H9 (cell line): ENCODE results near the gene MMD. TPM values are rescaled to one million over a fixed set of nuclear protein-coding genes. Genes with fewer than 3 reads are reported as not detected.

ENCODE experiments used
- DNase-seq: peaks from one replicate; pipeline ENCODE4 v3.0.0-alpha.2; 2017
- H2AFZ ChIP-seq: one replicate; pipeline ENCODE4 v1.6.1; 2013; ENCODE audit warnings: mild to moderate bottlenecking, low read length, control low read depth, moderate library complexity
- H2AK5ac ChIP-seq: 2 replicates; pipeline ENCODE4 v1.6.1; 2013; ENCODE audit warnings: low read length, control low read depth, mixed read lengths; ENCODE audit not compliant: insufficient read length
- H2BK120ac ChIP-seq: one replicate; pipeline ENCODE4 v1.6.1; 2013; ENCODE audit warnings: low read depth, mild to moderate bottlenecking, low read length, control low read depth, inconsistent platforms; ENCODE audit not compliant: poor library complexity, severe bottlenecking
- H2BK12ac ChIP-seq: 2 replicates; pipeline ENCODE4 v1.6.1; 2013; ENCODE audit warnings: low read length, control low read depth, mixed read lengths, low read depth; ENCODE audit not compliant: insufficient read length
- H2BK15ac ChIP-seq: 2 replicates; pipeline ENCODE4 v1.6.1; 2013; ENCODE audit warnings: low read depth, low read length, control low read depth
- H2BK20ac ChIP-seq: one replicate; pipeline ENCODE4 v1.6.1; 2013; ENCODE audit warnings: low read depth, mild to moderate bottlenecking, low read length, control low read depth, inconsistent platforms; ENCODE audit not compliant: poor library complexity, severe bottlenecking
- H2BK5ac ChIP-seq: 2 replicates; pipeline ENCODE4 v1.6.1; 2013; ENCODE audit warnings: low read length, control low read depth, mixed read lengths; ENCODE audit not compliant: insufficient read length
- H3K14ac ChIP-seq: 2 replicates; pipeline ENCODE4 v1.6.1; 2013; ENCODE audit warnings: low read length, control low read depth; ENCODE audit not compliant: insufficient read depth
- H3K18ac ChIP-seq: 2 replicates; pipeline ENCODE4 v1.6.1; 2013; ENCODE audit warnings: low read depth, mild to moderate bottlenecking, mixed read lengths, low read length, control low read depth; ENCODE audit not compliant: insufficient read length
- H3K23ac ChIP-seq: 2 replicates; pipeline ENCODE4 v1.6.1; 2013; ENCODE audit warnings: low read length, control low read depth, mixed read lengths, low read depth; ENCODE audit not compliant: insufficient read length
- H3K23me2 ChIP-seq: 2 replicates; pipeline ENCODE4 v1.6.1; 2013; ENCODE audit warnings: low read depth, mild to moderate bottlenecking, mixed read lengths, low read length, control low read depth; ENCODE audit not compliant: insufficient read length, poor library complexity, severe bottlenecking
- H3K27ac ChIP-seq: 2 replicates; pipeline ENCODE4 v1.5.1; 2013; ENCODE audit warnings: low read length, control low read depth, mixed read lengths, low read depth; ENCODE audit not compliant: insufficient read length
- H3K27me3 ChIP-seq: 2 replicates; pipeline ENCODE4 v1.6.1; 2013; ENCODE audit warnings: low read length, control low read depth, inconsistent platforms; ENCODE audit not compliant: insufficient read depth
- H3K4ac ChIP-seq: 2 replicates; pipeline ENCODE4 v1.6.1; 2013; ENCODE audit warnings: low read depth, mild to moderate bottlenecking, control low read depth, inconsistent platforms, low read length, moderate library complexity
- H3K4me1 ChIP-seq: 2 replicates; pipeline ENCODE4 v1.6.1; 2013; ENCODE audit warnings: low read length, control low read depth, inconsistent platforms; ENCODE audit not compliant: insufficient read depth
- H3K4me2 ChIP-seq: 2 replicates; pipeline ENCODE4 v1.6.1; 2013; ENCODE audit warnings: low read length, control low read depth, mixed read lengths; ENCODE audit not compliant: insufficient read length, insufficient read depth
- H3K56ac ChIP-seq: 2 replicates; pipeline ENCODE4 v1.6.1; 2013; ENCODE audit warnings: low read depth, mild to moderate bottlenecking, mixed read lengths, low read length, control low read depth; ENCODE audit not compliant: insufficient read length
- H3K79me1 ChIP-seq: 2 replicates; pipeline ENCODE4 v1.6.1; 2013; ENCODE audit warnings: low read depth, mild to moderate bottlenecking, moderate library complexity, low read length, control low read depth, inconsistent platforms; ENCODE audit not compliant: insufficient read depth, poor library complexity, severe bottlenecking
- H3K79me2 ChIP-seq: 2 replicates; pipeline ENCODE4 v1.6.1; 2013; ENCODE audit warnings: low read length, control low read depth, inconsistent platforms; ENCODE audit not compliant: insufficient read depth
- H3K9ac ChIP-seq: 2 replicates; pipeline ENCODE4 v1.6.1; 2013; ENCODE audit warnings: low read length, control low read depth, mixed read lengths; ENCODE audit not compliant: insufficient read length; ENCODE audit errors: extremely low read depth
- H3K9me3 ChIP-seq: one replicate; pipeline ENCODE4 v1.6.1; 2013; ENCODE audit warnings: low read depth, low read length, inconsistent platforms; ENCODE audit not compliant: control insufficient read depth
- H3T11ph ChIP-seq: one replicate; pipeline ENCODE4 v1.6.1; 2013; ENCODE audit warnings: mild to moderate bottlenecking, low read length, control low read depth, inconsistent platforms
- H4K20me1 ChIP-seq: one replicate; pipeline ENCODE4 v1.6.1; 2013; ENCODE audit not compliant: control insufficient read depth, insufficient read length, insufficient read depth
- H4K5ac ChIP-seq: 2 replicates; pipeline ENCODE4 v1.6.1; 2013; ENCODE audit warnings: low read depth, mild to moderate bottlenecking, mixed read lengths, low read length, control low read depth; ENCODE audit not compliant: insufficient read length
- H4K8ac ChIP-seq: replicated peaks from 2 replicates; pipeline ENCODE4 v1.6.1; 2013; ENCODE audit warnings: low read length, control low read depth, mixed read lengths, low read depth; ENCODE audit not compliant: insufficient read length
- H4K91ac ChIP-seq: 2 replicates; pipeline ENCODE4 v1.6.1; 2013; ENCODE audit warnings: low read depth, mild to moderate bottlenecking, moderate library complexity, mixed read lengths, low read length, control low read depth; ENCODE audit not compliant: insufficient read length
- H3K27ac Mint-ChIP-seq, 3 experiments: 2 replicates in 2 of 3; 3 replicates in 1 of 3; pipeline ENCODE4 v1.8.0; 2020 to 2021; ENCODE audit warnings: mixed read lengths in 3 of 3, mild to moderate bottlenecking in 1 of 3, moderate library complexity in 1 of 3
- H3K27me3 Mint-ChIP-seq: 2 replicates; pipeline ENCODE4 v1.8.0; 2021; ENCODE audit warnings: low read depth, mild to moderate bottlenecking, moderate library complexity, mixed read lengths
- H3K36me3 Mint-ChIP-seq, 3 experiments: 2 replicates in 2 of 3; 3 replicates in 1 of 3; pipeline ENCODE4 v1.8.0; 2020 to 2021; ENCODE audit warnings: low read depth in 3 of 3, mixed read lengths in 3 of 3; ENCODE audit not compliant: insufficient read depth in 1 of 3
- H3K4me1 Mint-ChIP-seq, 2 experiments: 2 replicates each; pipeline ENCODE4 v1.8.0; 2020; ENCODE audit warnings: mixed read lengths in 2 of 2
- H3K4me3 Mint-ChIP-seq, 2 experiments: 2 replicates in 1 of 2; 3 replicates in 1 of 2; pipeline ENCODE4 v1.8.0; 2020 to 2021; ENCODE audit warnings: mild to moderate bottlenecking in 2 of 2, mixed read lengths in 2 of 2, moderate library complexity in 1 of 2
- H3K9me3 Mint-ChIP-seq, 2 experiments: 2 replicates in 1 of 2; 3 replicates in 1 of 2; pipeline ENCODE4 v1.8.0; 2020; ENCODE audit warnings: mild to moderate bottlenecking in 2 of 2, mixed read lengths in 2 of 2, moderate library complexity in 1 of 2
- WGBS: extraction: QIAGEN DNeasy Blood & Tissue Kit; methylation state at CpG from one replicate; pipeline ENCODE4 v1.1.7; 2013; ENCODE audit warnings: missing lambda C conversion rate, low lambda C conversion rate, mixed read lengths; ENCODE audit not compliant: insufficient read length; ENCODE audit errors: extremely low coverage; 5-methylcytosine and 5-hydroxymethylcytosine counted together
- total RNA-seq: library from RNA; stranded (reverse); gene quantifications from 2 replicates; pipeline ENCODE4 v1.2.1, GENCODE V29; 2021
- TF ChIP-seq, protein P1 (sequence below): fragments of 200-600 bp; sonication (generic); conservative IDR thresholded peaks from 3 replicates; pipeline ENCODE4 v1.8.0; 2021; ENCODE audit warnings: antibody characterized with exemption, mild to moderate bottlenecking

Gene MMD
- total RNA-seq, 1 experiment from 2014 or later = 24.0 TPM

DNA sequence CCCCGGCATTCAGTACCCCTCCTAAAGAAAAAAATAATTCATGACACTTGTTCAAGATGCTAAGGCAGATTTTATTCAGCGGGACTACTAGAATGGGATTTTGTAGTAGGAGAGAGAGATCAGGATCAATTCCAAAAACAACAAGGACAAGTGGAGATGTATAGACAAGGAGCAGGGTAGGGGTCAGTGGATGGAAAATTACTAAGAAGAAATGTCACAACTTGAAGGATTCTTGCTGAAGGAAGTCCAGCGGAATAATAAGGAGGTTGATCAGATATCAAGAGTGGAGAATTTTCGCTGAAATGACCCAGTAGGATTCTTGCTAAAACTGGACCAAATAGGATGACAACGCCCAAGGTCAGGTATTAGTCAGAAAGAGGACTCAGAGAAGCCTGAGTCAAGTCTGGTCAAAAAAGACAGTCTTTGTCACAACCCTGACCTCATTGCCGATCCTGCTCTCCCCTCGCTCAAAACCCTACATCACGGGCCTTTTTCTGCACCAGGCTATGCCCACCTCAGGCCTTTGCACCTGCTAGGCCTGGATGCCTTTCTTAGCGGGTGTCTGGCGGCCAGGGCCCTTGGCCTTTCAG, 36.9 kb downstream of the MMD start:
- WGBS = no CpG with 5 or more reads among the region's 10 CpGs
- Mint-ChIP-seq H3K36me3 (no peaks in the 10 kb centered on the region; a peak in 1 of 7 replicates), H3K27me3 (no peaks in the 10 kb centered on the region; the same call in 1 of the 2 replicates), H3K27ac (no peak overlapping the region), H3K4me3 (no peak overlapping the region), H3K4me1 (no peaks in the 10 kb centered on the region), H3K9me3 (no peaks in the 10 kb centered on the region)
- Histone ChIP-seq H2BK15ac (no peak overlapping the region), H3K56ac (no peak overlapping the region), H2AFZ (no peak overlapping the region), H3T11ph (no peak overlapping the region), H3K14ac (no peak overlapping the region), H3K4me1 (no peaks in the 10 kb centered on the region), H4K5ac (no peak overlapping the region), H2AK5ac (no peak overlapping the region), H3K27ac (no peak overlapping the region), H2BK5ac (no peak overlapping the region), H3K23ac (no peak overlapping the region), H3K9ac (no peak overlapping the region), H3K4ac (no peak overlapping the region), H2BK20ac (no peak overlapping the region), H3K9me3 (no peaks in the 10 kb centered on the region), H3K79me1 (no peaks in the 10 kb centered on the region), H3K18ac (no peak overlapping the region), H4K91ac (no peak overlapping the region), H2BK120ac (no peak overlapping the region), H4K8ac (no peak overlapping the region), H3K23me2 (no peaks in the 10 kb centered on the region), H4K20me1 (no peaks in the 10 kb centered on the region), H3K4me2 (no peak overlapping the region), H2BK12ac (no peak overlapping the region), H3K27me3 (no peaks in the 10 kb centered on the region), H3K79me2 (no peaks in the 10 kb centered on the region)
- no peak for DNase-seq
- TF ChIP-seq, protein P1, sequence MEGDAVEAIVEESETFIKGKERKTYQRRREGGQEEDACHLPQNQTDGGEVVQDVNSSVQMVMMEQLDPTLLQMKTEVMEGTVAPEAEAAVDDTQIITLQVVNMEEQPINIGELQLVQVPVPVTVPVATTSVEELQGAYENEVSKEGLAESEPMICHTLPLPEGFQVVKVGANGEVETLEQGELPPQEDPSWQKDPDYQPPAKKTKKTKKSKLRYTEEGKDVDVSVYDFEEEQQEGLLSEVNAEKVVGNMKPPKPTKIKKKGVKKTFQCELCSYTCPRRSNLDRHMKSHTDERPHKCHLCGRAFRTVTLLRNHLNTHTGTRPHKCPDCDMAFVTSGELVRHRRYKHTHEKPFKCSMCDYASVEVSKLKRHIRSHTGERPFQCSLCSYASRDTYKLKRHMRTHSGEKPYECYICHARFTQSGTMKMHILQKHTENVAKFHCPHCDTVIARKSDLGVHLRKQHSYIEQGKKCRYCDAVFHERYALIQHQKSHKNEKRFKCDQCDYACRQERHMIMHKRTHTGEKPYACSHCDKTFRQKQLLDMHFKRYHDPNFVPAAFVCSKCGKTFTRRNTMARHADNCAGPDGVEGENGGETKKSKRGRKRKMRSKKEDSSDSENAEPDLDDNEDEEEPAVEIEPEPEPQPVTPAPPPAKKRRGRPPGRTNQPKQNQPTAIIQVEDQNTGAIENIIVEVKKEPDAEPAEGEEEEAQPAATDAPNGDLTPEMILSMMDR = no peak
